Adrenal gland (tissue), 12 donors: ENCODE data around the gene GMDS. TPM values are rescaled to one million over a fixed set of nuclear protein-coding genes. Genes with fewer than 3 reads are reported as not detected.

Experiments used
- DNase-seq, 7 donors: peaks; one replicate each; pipeline ENCODE4 v3.0.0-alpha.2; 2019 to 2020
- H3K27ac ChIP-seq, 5 donors: fragments of 200-600 bp; sonication (generic) in 4 of 5; 1 replicate in 3 of 5; 2 replicates in 2 of 5; pipeline versions ENCODE4 v1.5.1 to v1.8.0; 2016 to 2020; ENCODE audit warnings: mild to moderate bottlenecking in 1 of 5
- H3K27me3 ChIP-seq: fragments of 200-600 bp; 2 replicates; pipeline ENCODE4 v1.8.0; 2021
- H3K36me3 ChIP-seq, 2 donors: fragments of 200-600 bp; replicated peaks in 1 of 2; 1 replicate in 1 of 2; 2 replicates in 1 of 2; pipeline versions ENCODE4 v1.5.1 to v1.8.0; 2018 to 2022
- H3K4me1 ChIP-seq, 2 donors: fragments of 200-600 bp; replicated peaks in 1 of 2; 1 replicate in 1 of 2; 2 replicates in 1 of 2; pipeline versions ENCODE4 v1.5.1 to v1.8.0; 2018 to 2021
- H3K4me3 ChIP-seq, 4 donors: fragments of 200-600 bp; sonication (generic) in 3 of 4; one replicate each; pipeline ENCODE4 v1.5.1; 2016 to 2018
- H3K9me3 ChIP-seq, 3 donors: fragments of 200-600 bp; sonication (generic) in 1 of 3; replicated peaks in 1 of 3; 1 replicate in 2 of 3; 2 replicates in 1 of 3; pipeline versions ENCODE4 v1.5.1 to v1.8.0; 2016 to 2021
- POLR2A ChIP-seq, 2 donors: fragments of 450-650 bp; IDR thresholded peaks; one replicate each; pipeline ENCODE4 v1.6.1; 2017; ENCODE audit warnings: antibody characterized with exemption in 2 of 2, mild to moderate bottlenecking in 2 of 2, moderate library complexity in 1 of 2
- WGBS, 4 donors: extraction: QIAGEN DNeasy Blood & Tissue Kit in 2 of 4; methylation state at CpG; one replicate each; pipeline versions ENCODE4 v1.1.5 to v1.1.7; 2013 to 2017; 5-methylcytosine and 5-hydroxymethylcytosine counted together
- intact Hi-C, 2 donors: fragments of 100-400 bp; cut with DNase I; formaldehyde crosslinking; loops; one replicate each; pipeline versions ENCODE4 v1.14.1 to v1.15.0; 2022 to 2023
- polyA plus RNA-seq, 3 donors: library from polyadenylated mRNA; stranded (reverse); fragments of 200-250 nt in 2 of 3; fragments of 350-450 nt in 1 of 3; fragmentation: Illumina TruSeq in 1 of 3; extraction: RNeasy Lipid Tissue Mini Kit (QIAGEN cat#74804) in 1 of 3; gene quantifications; one replicate each; pipeline ENCODE4 v1.2.3, GENCODE V29; 2013 to 2014
- total RNA-seq, 9 donors: library from RNA; depleted of rRNA in 4 of 9; stranded (reverse); fragments of >200 nt in 4 of 9; fragments of 120-200 nt in 1 of 9; fragmentation: NEBNext Ultra II Directional in 1 of 9; extraction: Animal tissue kit (Norgen Biotek cat#: 25700) in 1 of 9; gene quantifications; one replicate each; pipeline versions ENCODE4 v1.1.0 to v1.2.4, GENCODE V29; 2013 to 2023
- TF ChIP-seq, protein P1 (sequence below), 6 experiments: fragments of 450-650 bp in 4 of 6; fragments of 200-600 bp in 2 of 6; sonication (generic) in 1 of 6; IDR thresholded peaks; 1 replicate in 5 of 6; 2 replicates in 1 of 6; pipeline versions ENCODE4 v1.5.1 to v1.8.0; 2016 to 2021; ENCODE audit warnings: antibody characterized with exemption in 6 of 6, mild to moderate bottlenecking in 2 of 6, moderate library complexity in 1 of 6
- donor health status: healthy with polysubstance abuse.
- donor health status: Bipolar disorder and iron deficiency.
- donor health status: DM: yes; HTN: yes; CAD: no.
- donor health status: DM: no; HTN: no; CAD: no.
- donor health status: DM: no; HTN: no; CAD: no.
- donor health status: DM: yes; HTN: yes; CAD: no.

Gene GMDS
- total and polyA plus RNA-seq, 12 donors: 8.5 to 39.2 (median 15.2) TPM

GRCh38 chr6:2020909-2021308 is 224.5 kb downstream of the GMDS start:
- Histone ChIP-seq H3K36me3 (no peaks in the 10 kb centered on the region), H3K9me3 (no peaks in the 10 kb centered on the region), H3K4me1 (peaks cover 0 to 8% of the 10 kb centered on the region in 2 donors), H3K4me3 (no peak overlapping the region), H3K27me3 (no peaks in the 10 kb centered on the region), H3K27ac (no peak overlapping the region)
- DNase-seq: no peak
- TF ChIP-seq POLR2A (IDR thresholded peaks at IDR 0.05): no peak
- TF ChIP-seq, protein P1, sequence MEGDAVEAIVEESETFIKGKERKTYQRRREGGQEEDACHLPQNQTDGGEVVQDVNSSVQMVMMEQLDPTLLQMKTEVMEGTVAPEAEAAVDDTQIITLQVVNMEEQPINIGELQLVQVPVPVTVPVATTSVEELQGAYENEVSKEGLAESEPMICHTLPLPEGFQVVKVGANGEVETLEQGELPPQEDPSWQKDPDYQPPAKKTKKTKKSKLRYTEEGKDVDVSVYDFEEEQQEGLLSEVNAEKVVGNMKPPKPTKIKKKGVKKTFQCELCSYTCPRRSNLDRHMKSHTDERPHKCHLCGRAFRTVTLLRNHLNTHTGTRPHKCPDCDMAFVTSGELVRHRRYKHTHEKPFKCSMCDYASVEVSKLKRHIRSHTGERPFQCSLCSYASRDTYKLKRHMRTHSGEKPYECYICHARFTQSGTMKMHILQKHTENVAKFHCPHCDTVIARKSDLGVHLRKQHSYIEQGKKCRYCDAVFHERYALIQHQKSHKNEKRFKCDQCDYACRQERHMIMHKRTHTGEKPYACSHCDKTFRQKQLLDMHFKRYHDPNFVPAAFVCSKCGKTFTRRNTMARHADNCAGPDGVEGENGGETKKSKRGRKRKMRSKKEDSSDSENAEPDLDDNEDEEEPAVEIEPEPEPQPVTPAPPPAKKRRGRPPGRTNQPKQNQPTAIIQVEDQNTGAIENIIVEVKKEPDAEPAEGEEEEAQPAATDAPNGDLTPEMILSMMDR (IDR thresholded peaks at IDR 0.05): no peak
- intact Hi-C loops: no loop called here

- H3K36me3 ChIP-seq: no peaks in the 10 kb centered on the region
- no peak for TF ChIP-seq POLR2A (IDR thresholded peaks at IDR 0.05)
- TF ChIP-seq, protein P1 (IDR thresholded peaks at IDR 0.05): no peak
- H3K4me1 ChIP-seq: peaks cover 0 to 8% of the 10 kb centered on the region in 2 donors
- intact Hi-C loops: no loop called here
- no peaks in the 10 kb centered on the region for H3K27me3 ChIP-seq
- H3K9me3 ChIP-seq: no peaks in the 10 kb centered on the region
- no peak overlapping the region for H3K27ac ChIP-seq
- no peak for DNase-seq
- H3K4me3 ChIP-seq: no peak overlapping the region
Observed at GRCh38 chr6:2019051-2019450, 226.4 kb downstream of the GMDS start.

- intact Hi-C loops: no loop called here
- no peaks in the 10 kb centered on the region for H3K9me3 ChIP-seq
- H3K4me3 ChIP-seq: no peak overlapping the region
- 82 to 96% (median 89%) methylated on average over 4 of the region's 4 CpGs for WGBS, 4 donors
- TF ChIP-seq, protein P1 (IDR thresholded peaks at IDR 0.05): no peak
- TF ChIP-seq POLR2A (IDR thresholded peaks at IDR 0.05): no peak
- H3K4me1 ChIP-seq: peaks cover 0 to 6% of the 10 kb centered on the region in 2 donors
- H3K27me3 ChIP-seq: no peaks in the 10 kb centered on the region
- no peaks in the 10 kb centered on the region for H3K36me3 ChIP-seq
- H3K27ac ChIP-seq: no peak overlapping the region
- no peak for DNase-seq
Observed at GRCh38 chr6:2016040-2016439, 229.4 kb downstream of the GMDS start.

DNA sequence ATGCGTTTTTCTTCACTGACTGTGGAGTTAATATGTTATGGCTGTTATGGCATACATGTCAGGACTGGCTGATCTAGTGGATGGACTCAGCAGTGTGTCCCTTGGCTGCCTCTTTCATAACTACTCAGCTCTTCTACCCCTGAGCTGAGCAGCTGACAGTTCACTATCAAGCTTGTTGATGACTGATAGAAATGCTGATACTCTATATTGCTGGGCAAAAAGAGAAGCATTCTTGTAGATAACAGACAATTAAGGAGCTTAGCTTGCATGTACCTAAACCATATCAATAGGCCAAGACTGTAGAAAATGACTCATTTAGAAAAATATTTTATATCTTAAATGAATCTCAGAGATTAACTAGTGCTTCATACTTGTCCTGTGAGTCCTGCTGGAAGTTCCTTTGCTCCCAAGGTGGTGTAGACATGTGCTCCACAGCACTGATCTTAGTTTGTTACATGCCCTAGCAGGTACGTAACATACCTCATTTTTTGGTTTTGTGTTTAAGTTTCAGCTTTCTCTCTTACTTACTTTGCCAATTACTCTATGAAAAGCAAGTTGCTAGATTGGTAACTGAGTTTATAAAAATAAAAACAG is 236.9 kb downstream of the GMDS start:
- TF ChIP-seq POLR2A (IDR thresholded peaks at IDR 0.05): no peak
- TF ChIP-seq, protein P1 (IDR thresholded peaks at IDR 0.05): no peak
- Histone ChIP-seq H3K9me3 (no peaks in the 10 kb centered on the region), H3K4me3 (no peak overlapping the region), H3K27ac (no peak overlapping the region), H3K36me3 (no peaks in the 10 kb centered on the region), H3K27me3 (no peaks in the 10 kb centered on the region), H3K4me1 (no peaks in the 10 kb centered on the region)
- intact Hi-C loops: no loop called here
- WGBS, 4 donors: 83 to 94% (median 92%) methylated on average over 2 of the region's 2 CpGs
- no peak for DNase-seq
